ENCODE results near the gene BMI1. TPM values are rescaled to one million over a fixed set of nuclear protein-coding genes. Genes with fewer than 3 reads are reported as not detected.

BMI1 gene
- total and polyA plus RNA-seq, 2 donors (not counting 3 experiments of a cell fraction or from before 2014, with no cell fraction given) = 12.0 to 25.1 TPM

GRCh38 chr10:22329150-22329549 is 8.3 kb downstream of the BMI1 start:
- BruUV-seq (replicated peaks) = no TSS peak
- Histone ChIP-seq H3K9me1 (replicated peaks; ENCODE audit: control insufficient read depth, extremely low read depth, insufficient read depth, low read length) (no peaks in the 10 kb centered on the region), H4K20me1 (replicated peaks; ENCODE audit: control insufficient read depth, extremely low read depth, insufficient read depth, low read length) (peaks cover 2% of the 10 kb centered on the region), H3K9ac (replicated peaks; ENCODE audit: extremely low read depth, insufficient read depth, low read length) (no peak overlapping the region), H2AFZ (ENCODE audit: low read depth, low read length) (no peak overlapping the region), H3K4me1 (ENCODE audit: control insufficient read depth, extremely low read depth, insufficient read depth, low read length) (peaks cover 15% of the 10 kb centered on the region), H3K4me3 (replicated peaks in 1 of 3; ENCODE audit: insufficient read depth in 1 of 3, low read depth in 1 of 3, low read length in 3 of 3) (no peak overlapping the region), H3K27ac (ENCODE audit: insufficient read depth, low read depth, low read length) (no peak overlapping the region), H3K79me2 (ENCODE audit: control insufficient read depth, insufficient read depth, low read length) (no peaks in the 10 kb centered on the region), H3K4me2 (ENCODE audit: insufficient read depth, low read length) (no peak overlapping the region), H3K36me3 (ENCODE audit: control insufficient read depth in 2 of 2, extremely low read depth in 1 of 2, insufficient read depth in 2 of 2, low read length in 2 of 2) (peaks cover 3 to 6% of the 10 kb centered on the region in 2 experiments), H3K9me3 (replicated peaks; ENCODE audit: control insufficient read depth, insufficient read depth, low read length) (no peaks in the 10 kb centered on the region), H3K27me3 (ENCODE audit: control insufficient read depth in 2 of 2, insufficient read depth in 2 of 2, low read length in 2 of 2) (peaks cover 10 to 19% of the 10 kb centered on the region in 2 experiments)
- no peak for FAIRE-seq
- CTCF ChIA-PET = no interaction called here
- TF ChIP-seq EZH2 (IDR thresholded peaks at IDR 0.05; ENCODE audit: borderline replicate concordance, low read depth, low read length, severe bottlenecking) (no peak), POLR2A (IDR thresholded peaks at IDR 0.05; ENCODE audit: low read depth, low read length) (no peak), MYC (IDR thresholded peaks at IDR 0.05; ENCODE audit: low read depth, low read length) (no peak), FOS (IDR thresholded peaks at IDR 0.05; ENCODE audit: borderline replicate concordance, insufficient read depth, low read length) (no peak), POLR2AphosphoS5 (IDR thresholded peaks at IDR 0.05; ENCODE audit: insufficient read depth, low read depth, low read length) (no peak), JUN (IDR thresholded peaks at IDR 0.05; ENCODE audit: borderline replicate concordance, insufficient read depth, insufficient read length, low read depth) (no peak)
- POLR2A ChIA-PET = no interaction called here
- DNase-seq (ENCODE audit: low read depth, low spot score) = no peak
- intact Hi-C loops (cut with micrococcal nuclease) = loop anchor here (10.0 kb wide), 1 partner anchor 804 kb away; the partner anchor contains the start of gene SKIDA1
- dilution Hi-C loops (cut with MboI; ENCODE audit: extremely low pct_ligation_motif_present, low sequenced_read_pairs) = no loop called here

- TF ChIP-seq POLR2AphosphoS5 (IDR thresholded peaks at IDR 0.05; ENCODE audit: insufficient read depth, low read depth, low read length) = no peak
- TF ChIP-seq MYC (IDR thresholded peaks at IDR 0.05; ENCODE audit: low read depth, low read length) = no peak
- no peak for TF ChIP-seq FOS (IDR thresholded peaks at IDR 0.05; ENCODE audit: borderline replicate concordance, insufficient read depth, low read length)
- TF ChIP-seq CTCF (IDR thresholded peaks at IDR 0.05; ENCODE audit: extremely low read depth in 1 of 2, insufficient read depth in 1 of 2, low read depth in 1 of 2, low read length in 2 of 2) = no peak
- no peak for TF ChIP-seq POLR2A (IDR thresholded peaks at IDR 0.05; ENCODE audit: low read depth, low read length)
- H3K79me2 ChIP-seq (ENCODE audit: control insufficient read depth, insufficient read depth, low read length) = no peaks in the 10 kb centered on the region
- H3K4me2 ChIP-seq (ENCODE audit: insufficient read depth, low read length) = no peak overlapping the region
- FAIRE-seq (no peak), DNase-seq (ENCODE audit: low read depth, low spot score) (no peak)
- ChIA-PET POLR2A (no interaction called here), CTCF (interaction anchor here (0.8 to 1.4 kb wide), 2 partner anchors 102 to 385 kb away, joined by 3 read pairs; no protein-coding TSS in a partner anchor)
- H2AFZ ChIP-seq (ENCODE audit: low read depth, low read length) = no peak overlapping the region
- dilution Hi-C loops (cut with MboI; ENCODE audit: extremely low pct_ligation_motif_present, low sequenced_read_pairs) (no loop called here), intact Hi-C loops (cut with micrococcal nuclease) (no loop called here)
- H3K36me3 ChIP-seq (ENCODE audit: control insufficient read depth in 2 of 2, extremely low read depth in 1 of 2, insufficient read depth in 2 of 2, low read length in 2 of 2) = peaks cover 3 to 6% of the 10 kb centered on the region in 2 experiments
- no peak overlapping the region for H3K9ac ChIP-seq (replicated peaks; ENCODE audit: extremely low read depth, insufficient read depth, low read length)
- H3K27ac ChIP-seq (ENCODE audit: insufficient read depth, low read depth, low read length) = no peak overlapping the region
- H3K4me3 ChIP-seq (replicated peaks in 1 of 3; ENCODE audit: insufficient read depth in 1 of 3, low read depth in 1 of 3, low read length in 3 of 3) = no peak overlapping the region
- H3K9me3 ChIP-seq (replicated peaks; ENCODE audit: control insufficient read depth, insufficient read depth, low read length) = no peaks in the 10 kb centered on the region
- peaks cover 11% of the 10 kb centered on the region for H3K4me1 ChIP-seq (ENCODE audit: control insufficient read depth, extremely low read depth, insufficient read depth, low read length)
- no peaks in the 10 kb centered on the region for H4K20me1 ChIP-seq (replicated peaks; ENCODE audit: control insufficient read depth, extremely low read depth, insufficient read depth, low read length)
- peaks cover 31 to 40% of the 10 kb centered on the region in 2 experiments for H3K27me3 ChIP-seq (ENCODE audit: control insufficient read depth in 2 of 2, insufficient read depth in 2 of 2, low read length in 2 of 2)
- no peaks in the 10 kb centered on the region for H3K9me1 ChIP-seq (replicated peaks; ENCODE audit: control insufficient read depth, extremely low read depth, insufficient read depth, low read length)
- no TSS peak for BruUV-seq (replicated peaks)
Observed at GRCh38 chr10:22332116-22332692, 11.3 kb downstream of the BMI1 start.

Measured in endothelial cell of umbilical vein (primary cell).